ENCODE results near the gene SPINK7.
"Not testable (repeated sequence)": the region's sequence is repeated elsewhere in the genome, so short reads cannot be mapped to it uniquely, and the experiment has no call there.

Gene SPINK7

GRCh38 chr5:148314187-148314586 lies 2.0 kb downstream of the SPINK7 start:
- Histone ChIP-seq H3K27me3 (ENCODE audit: control insufficient read depth, insufficient read depth, low read length) (no peaks in the 10 kb centered on the region), H3K4me1 (ENCODE audit: control insufficient read depth, insufficient read depth, low read length) (no peaks in the 10 kb centered on the region), H3K9me3 (replicated peaks; ENCODE audit: low read length) (no peaks in the 10 kb centered on the region), H3K36me3 (ENCODE audit: insufficient read depth, low read length) (no peaks in the 10 kb centered on the region), H3K4me2 (ENCODE audit: low read length) (no peak overlapping the region), H3K9ac (ENCODE audit: low read depth, low read length) (no peak overlapping the region), H3K4me3 (ENCODE audit: low read length) (no peak overlapping the region)

GRCh38 chr5:148314731-148315130 lies 2.5 kb downstream of the SPINK7 start:
- Histone ChIP-seq H3K27me3 (ENCODE audit: control insufficient read depth, insufficient read depth, low read length) (no peaks in the 10 kb centered on the region), H3K9me3 (replicated peaks; ENCODE audit: low read length) (no peaks in the 10 kb centered on the region), H3K36me3 (ENCODE audit: insufficient read depth, low read length) (no peaks in the 10 kb centered on the region), H3K9ac (ENCODE audit: low read depth, low read length) (no peak overlapping the region), H3K4me1 (ENCODE audit: control insufficient read depth, insufficient read depth, low read length) (no peaks in the 10 kb centered on the region), H3K4me3 (ENCODE audit: low read length) (no peak overlapping the region), H3K4me2 (ENCODE audit: low read length) (no peak overlapping the region)

GRCh38 chr5:148320011-148320963 lies 8.1 kb downstream of the SPINK7 start:
- not testable (repeated sequence) for H3K9me3 ChIP-seq (replicated peaks; ENCODE audit: low read length); H3K9ac ChIP-seq (ENCODE audit: low read depth, low read length); H3K36me3 ChIP-seq (ENCODE audit: insufficient read depth, low read length); H3K27me3 ChIP-seq (ENCODE audit: control insufficient read depth, insufficient read depth, low read length); H3K4me1 ChIP-seq (ENCODE audit: control insufficient read depth, insufficient read depth, low read length)
- H3K4me3 ChIP-seq (ENCODE audit: low read length), result peak overlapping the region; percentile 49
- peak overlapping the region; percentile 72 for H3K4me2 ChIP-seq (ENCODE audit: low read length)

DNA sequence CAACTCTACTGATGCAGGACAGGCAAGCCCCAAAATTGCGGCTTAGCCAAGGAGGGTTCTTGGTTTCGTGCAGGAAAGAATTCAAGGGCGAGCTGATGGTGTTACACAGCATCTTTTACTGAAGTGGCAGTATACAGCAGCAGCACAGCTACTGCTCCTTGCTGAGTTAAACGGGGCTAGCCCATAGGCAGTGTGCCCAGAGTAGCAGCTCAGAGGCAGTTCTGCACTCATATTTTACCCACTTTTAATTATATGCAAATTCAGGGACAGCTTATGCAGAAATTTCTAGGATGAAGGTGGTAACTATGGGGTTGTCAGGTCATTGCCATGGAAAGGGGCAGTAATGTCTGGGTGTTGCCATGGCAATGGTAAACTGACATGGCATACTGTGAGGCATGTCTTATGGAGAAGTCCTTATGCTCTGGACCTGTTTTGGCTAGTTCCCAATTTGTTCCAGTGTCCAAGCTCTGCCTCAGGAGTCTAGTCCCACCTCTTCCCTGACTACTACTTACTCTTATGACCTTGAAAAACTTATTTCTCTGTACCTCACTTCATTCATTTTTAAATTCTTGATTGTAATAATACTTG lies 21.1 kb downstream of the SPINK7 start:
- no peaks in the 10 kb centered on the region for H3K4me1 ChIP-seq (ENCODE audit: control insufficient read depth, insufficient read depth, low read length)
- no peak overlapping the region for H3K4me2 ChIP-seq (ENCODE audit: low read length)
- no peaks in the 10 kb centered on the region for H3K27me3 ChIP-seq (ENCODE audit: control insufficient read depth, insufficient read depth, low read length)
- H3K4me3 ChIP-seq (ENCODE audit: low read length), result no peak overlapping the region
- no peaks in the 10 kb centered on the region for H3K9me3 ChIP-seq (replicated peaks; ENCODE audit: low read length)
- no peaks in the 10 kb centered on the region for H3K36me3 ChIP-seq (ENCODE audit: insufficient read depth, low read length)
- no peak overlapping the region for H3K9ac ChIP-seq (ENCODE audit: low read depth, low read length)

GRCh38 chr5:148335259-148335658 lies 23.0 kb downstream of the SPINK7 start, which contains the start of gene SPINK9:
Gene SPINK9, plus strand, starts transcription at chr5:148335559. Its CDS starts 55 bp downstream, at chr5:148335614.
- H3K4me1 ChIP-seq (ENCODE audit: control insufficient read depth, insufficient read depth, low read length), result no peaks in the 10 kb centered on the region
- H3K4me3 ChIP-seq (ENCODE audit: low read length), result no peak within 1 kb of the TSS
- H3K9ac ChIP-seq (ENCODE audit: low read depth, low read length), result no peak within 1 kb of the TSS
- H3K9me3 ChIP-seq (replicated peaks; ENCODE audit: low read length), result no peaks in the 10 kb centered on the region
- no peak within 1 kb of the TSS for H3K4me2 ChIP-seq (ENCODE audit: low read length)
- H3K27me3 ChIP-seq (ENCODE audit: control insufficient read depth, insufficient read depth, low read length), result no peaks in the 10 kb centered on the region
- no peaks in the 10 kb centered on the region for H3K36me3 ChIP-seq (ENCODE audit: insufficient read depth, low read length)

GRCh38 chr5:148336704-148337435 lies 24.6 kb downstream of the SPINK7 start:
- H3K9ac ChIP-seq (ENCODE audit: low read depth, low read length), result no peak overlapping the region
- no peaks in the 10 kb centered on the region for H3K9me3 ChIP-seq (replicated peaks; ENCODE audit: low read length)
- no peak overlapping the region for H3K4me3 ChIP-seq (ENCODE audit: low read length)
- no peak overlapping the region for H3K4me2 ChIP-seq (ENCODE audit: low read length)
- no peaks in the 10 kb centered on the region for H3K4me1 ChIP-seq (ENCODE audit: control insufficient read depth, insufficient read depth, low read length)
- H3K36me3 ChIP-seq (ENCODE audit: insufficient read depth, low read length), result no peaks in the 10 kb centered on the region
- H3K27me3 ChIP-seq (ENCODE audit: control insufficient read depth, insufficient read depth, low read length), result no peaks in the 10 kb centered on the region

DNA sequence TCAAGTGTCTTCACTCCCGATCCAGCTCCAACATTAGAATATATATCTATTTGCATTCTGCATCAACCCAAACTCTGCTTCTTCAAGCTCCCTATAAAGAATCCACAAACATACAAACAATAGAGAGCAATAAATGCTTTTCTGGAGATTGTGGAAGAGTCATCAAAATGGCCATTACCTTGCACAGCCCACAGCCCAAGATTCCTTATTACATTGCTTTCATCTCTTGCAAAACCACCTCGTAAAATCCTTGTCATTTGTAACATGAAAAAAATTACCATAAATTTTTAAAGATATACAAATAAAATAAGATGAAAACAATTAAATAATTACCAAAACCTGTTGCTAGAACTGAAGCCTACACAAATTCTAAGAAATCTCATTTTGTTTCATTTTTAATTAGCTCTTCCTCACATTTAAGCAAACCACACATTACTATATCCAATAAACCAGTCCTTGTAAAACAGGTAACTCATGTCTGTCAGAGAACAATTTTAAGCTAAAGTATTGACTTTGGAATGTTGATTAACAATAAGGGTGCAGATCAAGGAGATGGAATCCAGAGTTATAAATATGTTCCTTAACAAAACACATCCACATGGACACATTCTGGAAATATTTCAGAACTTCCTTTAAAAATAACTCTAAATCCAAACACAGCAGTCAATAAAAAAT lies 30.3 kb downstream of the SPINK7 start:
- Histone ChIP-seq H3K27me3 (ENCODE audit: control insufficient read depth, insufficient read depth, low read length) (no peaks in the 10 kb centered on the region), H3K9ac (ENCODE audit: low read depth, low read length) (no peak overlapping the region), H3K4me1 (ENCODE audit: control insufficient read depth, insufficient read depth, low read length) (no peaks in the 10 kb centered on the region), H3K36me3 (ENCODE audit: insufficient read depth, low read length) (no peaks in the 10 kb centered on the region), H3K4me2 (ENCODE audit: low read length) (no peak overlapping the region), H3K9me3 (replicated peaks; ENCODE audit: low read length) (no peaks in the 10 kb centered on the region), H3K4me3 (ENCODE audit: low read length) (no peak overlapping the region)

GRCh38 chr5:148343046-148343407 lies 30.8 kb downstream of the SPINK7 start:
- H3K4me3 ChIP-seq (ENCODE audit: low read length), result no peak overlapping the region
- H3K27me3 ChIP-seq (ENCODE audit: control insufficient read depth, insufficient read depth, low read length), result no peaks in the 10 kb centered on the region
- no peak overlapping the region for H3K4me2 ChIP-seq (ENCODE audit: low read length)
- no peaks in the 10 kb centered on the region for H3K4me1 ChIP-seq (ENCODE audit: control insufficient read depth, insufficient read depth, low read length)
- no peaks in the 10 kb centered on the region for H3K36me3 ChIP-seq (ENCODE audit: insufficient read depth, low read length)
- no peak overlapping the region for H3K9ac ChIP-seq (ENCODE audit: low read depth, low read length)
- no peaks in the 10 kb centered on the region for H3K9me3 ChIP-seq (replicated peaks; ENCODE audit: low read length)

DNA sequence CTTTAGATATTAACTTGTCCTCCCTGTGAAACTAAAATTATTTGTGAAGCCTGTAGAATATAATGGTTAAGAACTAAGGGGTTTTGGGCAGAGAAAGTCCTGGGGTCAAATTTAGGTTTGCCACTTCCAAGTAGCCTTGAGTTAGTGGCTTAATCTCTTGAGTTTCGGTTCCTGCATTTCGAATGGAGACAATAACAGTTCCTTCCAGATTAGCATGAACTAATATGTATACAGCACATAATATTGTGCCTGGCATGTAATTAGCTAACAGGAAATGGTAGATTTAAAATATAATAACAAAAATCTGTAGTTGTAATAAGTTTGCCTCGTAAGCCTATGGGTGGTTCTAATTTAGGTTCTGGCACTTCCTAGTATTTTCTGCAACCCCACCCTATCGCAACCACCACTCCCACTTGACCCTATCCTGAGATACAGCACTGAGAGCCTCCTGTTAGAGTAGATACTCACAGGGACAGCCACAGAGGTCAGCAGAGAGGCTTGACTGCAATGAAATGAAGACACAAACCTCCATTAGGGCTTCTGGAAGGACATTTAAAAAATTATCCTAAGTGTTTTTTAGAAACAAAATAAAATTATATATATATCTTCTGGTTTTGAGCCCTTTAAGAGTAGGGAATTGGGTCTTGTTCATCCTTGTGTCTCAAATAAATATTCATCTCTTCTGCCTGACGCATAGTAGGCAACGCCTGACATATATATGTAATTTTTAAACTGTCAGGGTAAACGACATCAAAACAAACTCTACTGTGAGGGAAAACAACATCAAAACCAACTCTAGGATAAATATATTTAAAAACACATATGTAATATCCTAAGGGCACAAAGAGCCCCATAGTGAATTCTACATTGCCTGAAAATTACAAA lies 31.6 kb downstream of the SPINK7 start:
- H3K27me3 ChIP-seq (ENCODE audit: control insufficient read depth, insufficient read depth, low read length), result no peaks in the 10 kb centered on the region
- H3K36me3 ChIP-seq (ENCODE audit: insufficient read depth, low read length), result no peaks in the 10 kb centered on the region
- no peaks in the 10 kb centered on the region for H3K4me1 ChIP-seq (ENCODE audit: control insufficient read depth, insufficient read depth, low read length)
- H3K4me2 ChIP-seq (ENCODE audit: low read length), result no peak overlapping the region
- no peak overlapping the region for H3K4me3 ChIP-seq (ENCODE audit: low read length)
- no peak overlapping the region for H3K9ac ChIP-seq (ENCODE audit: low read depth, low read length)
- H3K9me3 ChIP-seq (replicated peaks; ENCODE audit: low read length), result no peaks in the 10 kb centered on the region

GRCh38 chr5:148347706-148348105 lies 35.5 kb downstream of the SPINK7 start:
- no peaks in the 10 kb centered on the region for H3K4me1 ChIP-seq (ENCODE audit: control insufficient read depth, insufficient read depth, low read length)
- H3K9me3 ChIP-seq (replicated peaks; ENCODE audit: low read length), result no peaks in the 10 kb centered on the region
- no peak overlapping the region for H3K4me2 ChIP-seq (ENCODE audit: low read length)
- H3K4me3 ChIP-seq (ENCODE audit: low read length), result no peak overlapping the region
- no peaks in the 10 kb centered on the region for H3K27me3 ChIP-seq (ENCODE audit: control insufficient read depth, insufficient read depth, low read length)
- no peaks in the 10 kb centered on the region for H3K36me3 ChIP-seq (ENCODE audit: insufficient read depth, low read length)
- H3K9ac ChIP-seq (ENCODE audit: low read depth, low read length), result no peak overlapping the region
